HG03135 (cell line): ENCODE results near the gene PNPLA2.

Source experiments
- ATAC-seq: cut with Tn5 transposase; IDR thresholded peaks from one replicate; pipeline ENCODE4 v1.9.1; 2021; ENCODE audit warnings: mild to moderate bottlenecking, moderate library complexity; ENCODE audit not compliant: unreplicated experiment

Gene PNPLA2

DNA sequence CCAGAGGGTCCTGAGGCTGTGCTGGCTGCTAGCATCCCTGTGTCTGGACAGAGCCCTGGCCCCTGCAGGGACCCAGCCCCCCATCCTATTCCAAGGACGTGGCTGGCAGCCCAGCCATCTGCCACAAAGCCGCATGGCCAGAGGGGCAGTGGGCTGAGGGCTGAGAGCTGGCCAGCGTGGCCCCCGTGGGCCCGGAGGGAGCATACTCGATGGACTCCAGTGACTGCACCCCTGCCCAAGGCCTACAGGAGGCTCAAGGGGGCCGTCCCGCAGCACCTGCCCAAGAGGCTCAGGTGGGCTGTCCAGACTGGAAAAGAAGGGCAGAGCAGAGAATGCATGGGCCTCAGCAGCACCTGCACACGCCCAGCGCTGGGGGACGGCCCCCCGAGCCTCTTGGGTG is 37.1 kb downstream of the PNPLA2 start:
- no peak for ATAC-seq

DNA sequence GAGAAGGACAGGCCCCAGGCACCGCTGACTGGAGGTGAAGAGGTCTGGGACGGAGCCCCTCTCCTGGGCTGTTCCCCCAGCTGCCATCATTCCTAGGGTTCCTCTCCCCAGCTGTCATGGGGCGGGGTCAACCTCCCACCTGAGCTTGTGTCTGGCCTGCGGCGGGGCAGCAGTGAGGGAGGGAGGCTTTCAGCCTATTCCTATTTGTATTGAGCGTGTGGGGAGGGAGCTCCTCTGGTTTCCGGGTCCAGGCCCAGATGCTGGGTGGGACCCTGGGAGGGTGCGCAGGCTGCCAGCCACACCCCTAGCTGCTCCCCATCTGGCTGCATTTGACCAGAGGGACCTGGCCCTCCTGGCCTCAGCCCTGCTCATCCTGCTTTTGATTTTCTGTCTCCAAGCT is 37.7 kb downstream of the PNPLA2 start:
- ATAC-seq, result no peak

DNA sequence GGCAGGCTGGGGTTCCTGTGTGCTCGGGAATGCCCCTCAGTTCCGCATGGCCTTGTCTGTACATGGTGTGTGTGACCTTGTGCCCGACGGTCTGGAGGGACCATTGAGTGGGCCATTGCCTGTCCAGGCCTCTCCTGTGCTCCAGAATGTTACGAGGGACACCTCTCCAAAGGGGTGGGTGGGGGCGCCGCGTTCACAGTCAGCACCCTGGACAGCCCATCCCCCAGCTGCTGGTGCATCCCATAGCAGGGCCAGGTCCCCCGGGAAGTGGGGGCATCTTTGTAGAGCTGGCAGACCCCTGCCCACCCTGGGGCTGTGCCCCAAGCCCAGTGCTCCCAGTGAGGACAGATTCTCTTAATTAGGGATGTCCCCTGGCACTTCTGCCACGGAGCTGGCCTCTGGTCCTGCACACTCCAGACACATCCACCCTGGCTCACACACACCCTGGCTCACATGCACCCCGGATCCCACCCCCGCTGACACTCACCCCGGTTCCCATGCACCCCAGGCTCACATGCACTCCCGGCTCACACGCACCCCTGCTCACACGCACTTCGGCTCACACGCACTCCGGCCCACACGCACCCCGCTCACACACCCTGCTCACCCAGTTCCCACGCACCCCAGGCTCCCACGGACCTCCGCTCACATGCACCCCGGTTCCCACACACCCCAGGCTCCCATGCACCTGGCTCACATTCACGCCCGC is 39.5 kb downstream of the PNPLA2 start:
- no peak for ATAC-seq

GRCh38 chr11:858762-859339 is 40.1 kb downstream of the PNPLA2 start:
- no peak for ATAC-seq

- ATAC-seq, result no peak
Observed at GRCh38 chr11:859394-860131, 40.8 kb downstream of the PNPLA2 start.

DNA sequence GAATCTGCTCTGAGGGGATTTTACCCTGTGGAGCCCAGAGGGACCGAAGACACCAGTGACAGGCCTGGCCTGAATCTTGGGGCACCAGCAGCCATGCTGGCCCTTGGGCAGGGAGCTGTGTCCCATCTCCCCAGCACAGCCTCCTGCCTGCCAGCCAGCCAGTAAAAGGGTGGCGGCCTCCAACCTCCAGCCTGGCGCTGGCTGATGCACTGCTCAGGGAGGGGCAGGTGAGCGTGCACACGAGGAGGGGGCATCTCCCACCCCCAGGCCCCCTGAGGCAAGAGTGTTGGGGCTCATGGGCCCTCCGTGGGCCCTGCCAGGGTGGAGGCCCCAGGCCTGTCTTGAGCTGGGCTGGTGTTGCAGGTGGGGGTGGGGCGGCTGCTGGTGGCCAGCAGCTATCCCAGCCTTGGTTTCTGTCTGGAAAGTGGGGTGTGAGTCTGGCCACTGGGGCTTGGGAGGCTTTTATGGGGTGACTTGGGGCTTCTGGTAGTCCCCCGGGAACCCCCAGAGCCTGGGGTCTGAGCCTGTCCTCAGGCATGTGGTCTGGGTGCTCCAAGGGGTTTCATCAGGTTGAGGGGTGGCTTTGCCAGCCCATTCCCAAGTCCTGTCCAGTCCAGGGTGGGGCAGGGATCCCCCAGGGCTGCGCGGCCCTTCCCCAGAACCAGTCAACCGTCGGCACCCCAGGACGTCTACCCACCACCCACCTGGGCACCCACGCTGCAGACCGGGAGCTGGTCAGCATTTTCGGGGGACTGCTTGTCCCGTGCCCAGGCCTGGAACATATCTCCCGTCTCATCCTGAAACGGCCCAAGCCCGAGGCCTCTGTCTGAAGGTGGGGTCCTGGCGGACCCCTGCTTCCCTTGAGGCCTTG is 41.8 kb downstream of the PNPLA2 start:
- ATAC-seq, result no peak

DNA sequence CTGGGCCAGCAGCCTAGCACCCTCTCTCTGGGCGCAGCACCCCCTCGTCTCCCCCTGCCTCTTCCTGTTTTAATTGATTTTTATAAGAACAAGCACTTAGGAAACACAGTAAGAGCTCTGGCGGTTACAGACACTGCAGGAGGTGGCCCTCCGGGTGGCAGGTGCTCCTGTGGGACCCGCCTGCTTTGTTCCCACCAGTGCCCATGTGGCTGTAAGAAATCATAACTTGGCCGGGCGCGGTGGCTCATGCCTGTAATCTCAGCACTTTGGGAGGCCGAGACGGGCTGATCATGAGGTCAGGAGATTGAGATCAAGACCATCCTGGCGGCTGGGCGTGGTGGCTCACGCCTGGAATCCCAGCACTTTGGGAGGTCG is 42.4 kb downstream of the PNPLA2 start:
- no peak for ATAC-seq

- no peak for ATAC-seq
Observed at GRCh38 chr11:862081-862661, 43.5 kb downstream of the PNPLA2 start.

DNA sequence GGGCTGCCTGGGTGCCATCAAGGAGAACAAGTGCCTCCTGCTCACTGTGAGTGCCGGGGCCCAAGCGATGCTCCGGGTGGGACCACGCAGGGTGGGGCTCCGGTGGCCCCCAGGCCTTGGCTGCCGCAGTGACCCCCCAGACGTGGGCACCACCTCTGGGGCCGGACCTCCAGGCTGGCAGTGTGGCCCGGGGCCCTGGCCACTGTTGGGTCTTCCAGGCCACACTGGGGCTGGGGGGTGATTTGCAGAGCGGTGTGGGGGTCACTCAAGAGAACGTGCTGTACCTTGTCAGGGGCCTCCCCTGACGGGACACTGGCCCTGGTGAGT is 43.9 kb downstream of the PNPLA2 start:
- no peak for ATAC-seq

- ATAC-seq, result no peak
Observed at GRCh38 chr11:863023-863909, 44.6 kb downstream of the PNPLA2 start.

DNA sequence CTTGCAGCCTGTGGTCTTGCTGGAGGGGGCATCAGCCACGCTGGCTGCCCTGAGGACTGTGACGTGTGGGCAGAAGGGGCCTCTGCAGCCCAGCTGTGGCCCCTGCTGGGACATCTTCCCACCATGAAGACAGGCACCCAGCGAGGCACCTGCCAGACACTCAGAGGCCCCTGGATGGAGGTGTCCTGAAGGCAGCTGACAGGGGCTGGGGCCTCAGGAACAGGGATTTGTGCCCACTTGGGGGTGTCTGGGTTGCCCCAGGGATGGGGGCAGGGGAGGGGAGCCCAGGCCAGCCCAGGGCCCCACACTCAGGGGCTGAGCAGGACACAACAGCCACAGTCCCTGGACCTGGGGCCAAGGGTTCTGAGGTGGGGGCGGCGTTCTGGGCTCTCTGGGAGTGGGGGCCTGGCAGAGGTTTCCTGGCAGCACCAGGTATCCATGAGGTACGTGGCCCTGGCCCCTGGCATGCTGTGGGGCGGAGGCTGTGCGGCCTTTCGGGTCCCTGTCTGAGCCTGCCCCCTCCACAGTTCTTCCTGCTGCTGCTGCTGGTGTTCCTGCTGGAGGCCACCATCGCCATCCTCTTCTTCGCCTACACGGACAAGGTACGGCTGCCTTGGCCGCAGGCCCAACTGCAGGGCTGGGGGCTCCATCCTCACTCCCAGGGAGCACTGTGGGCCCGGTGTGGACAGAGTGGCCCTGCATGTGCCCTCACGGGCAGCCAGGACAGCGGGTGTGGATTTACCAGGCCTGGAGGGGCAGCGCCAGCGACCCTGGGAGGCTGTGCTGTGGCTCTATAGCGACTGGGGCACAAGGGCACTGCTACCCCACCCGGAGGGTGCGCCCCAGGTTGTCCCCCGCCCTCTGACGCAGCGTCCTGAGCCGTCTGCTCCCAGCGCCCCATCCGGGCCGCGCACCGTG is 45.5 kb downstream of the PNPLA2 start:
- no peak for ATAC-seq

DNA sequence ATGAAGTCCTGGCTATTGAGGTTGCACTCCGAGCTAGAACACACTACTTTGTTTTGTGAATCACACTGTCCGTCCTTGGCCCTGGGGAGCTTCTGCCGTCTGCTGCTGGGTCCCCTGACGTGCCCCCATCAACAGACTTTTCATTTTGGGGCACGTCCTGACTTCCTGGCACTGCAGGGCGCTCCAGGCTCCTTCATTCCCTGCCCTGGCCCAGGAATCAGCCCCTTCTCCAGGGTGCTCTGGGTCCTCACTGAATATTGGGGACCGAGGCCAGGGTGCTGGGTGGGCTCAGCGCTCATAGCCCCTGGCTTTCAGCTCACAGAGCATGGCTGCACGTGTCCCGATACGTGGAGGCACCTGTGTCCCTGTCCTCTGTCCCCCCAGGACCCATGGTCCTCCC is 46.2 kb downstream of the PNPLA2 start:
- ATAC-seq, result no peak

DNA sequence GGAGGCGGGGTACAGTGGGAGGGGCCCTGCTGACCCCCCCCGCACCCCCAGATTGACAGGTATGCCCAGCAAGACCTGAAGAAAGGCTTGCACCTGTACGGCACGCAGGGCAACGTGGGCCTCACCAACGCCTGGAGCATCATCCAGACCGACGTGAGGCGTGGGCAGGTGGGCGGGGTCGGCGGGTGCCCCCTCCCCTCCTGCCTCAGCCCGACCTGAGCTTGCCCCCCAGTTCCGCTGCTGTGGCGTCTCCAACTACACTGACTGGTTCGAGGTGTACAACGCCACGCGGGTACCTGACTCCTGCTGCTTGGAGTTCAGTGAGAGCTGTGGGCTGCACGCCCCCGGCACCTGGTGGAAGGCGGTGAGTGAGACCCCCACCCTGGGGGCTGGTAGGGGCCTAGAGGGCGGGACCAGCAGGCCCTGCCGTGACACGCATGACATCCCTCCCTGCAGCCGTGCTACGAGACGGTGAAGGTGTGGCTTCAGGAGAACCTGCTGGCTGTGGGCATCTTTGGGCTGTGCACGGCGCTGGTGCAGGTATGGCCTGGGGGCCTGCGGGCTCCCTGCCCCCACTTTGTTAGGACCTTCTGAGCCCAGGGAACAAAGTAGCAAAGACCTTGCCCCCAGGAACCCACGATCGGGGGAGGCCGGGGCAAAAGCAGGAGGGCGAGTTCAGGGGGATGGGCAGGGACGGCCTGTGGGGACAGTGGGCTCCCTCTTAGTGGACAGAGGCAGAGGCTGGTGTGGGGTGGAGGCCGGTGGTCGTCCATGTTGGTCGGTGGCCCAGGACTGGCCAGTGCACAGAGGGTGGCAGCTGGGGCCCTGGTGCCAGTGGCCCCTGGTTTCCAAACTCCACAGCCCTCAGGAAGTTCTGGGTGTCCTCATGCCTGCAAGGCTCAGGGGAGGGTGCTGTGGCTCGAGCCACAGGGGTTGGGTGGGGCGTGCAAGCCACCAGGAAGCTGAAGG is 47.0 kb downstream of the PNPLA2 start:
- ATAC-seq, result no peak

DNA sequence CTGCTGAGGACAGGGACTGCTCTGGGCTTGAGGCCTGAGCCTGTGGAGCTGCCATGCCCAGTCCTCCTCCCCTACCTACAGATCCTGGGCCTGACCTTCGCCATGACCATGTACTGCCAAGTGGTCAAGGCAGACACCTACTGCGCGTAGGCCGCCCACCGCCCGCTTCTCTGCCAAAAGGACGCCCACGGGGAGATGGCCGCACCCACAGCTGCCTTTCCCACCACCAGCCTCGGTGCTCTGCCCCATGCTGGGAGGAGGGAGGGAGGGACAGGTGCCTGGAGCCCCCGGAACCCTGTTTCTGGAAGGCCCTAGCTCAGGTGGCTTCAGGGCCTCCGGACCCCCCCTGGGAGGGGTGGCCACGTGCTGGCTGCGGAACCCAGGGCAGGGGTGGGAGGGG is 47.8 kb downstream of the PNPLA2 start:
- ATAC-seq, result no peak

GRCh38 chr11:867856-868358 is 49.2 kb downstream of the PNPLA2 start:
- ATAC-seq, result no peak

GRCh38 chr11:868394-868793 is 49.7 kb downstream of the PNPLA2 start:
- no peak for ATAC-seq

GRCh38 chr11:868802-869201 is 50.1 kb downstream of the PNPLA2 start:
- no peak for ATAC-seq
